ENCODE measurements around the gene KCP. TPM values are rescaled to one million over a fixed set of nuclear protein-coding genes. Genes with fewer than 3 reads are reported as not detected.

The KCP gene
- polyA plus RNA-seq, 3 donors = 0.11 to 0.16 TPM; not detected in 1

- Mint-ChIP-seq H3K36me3 (peaks cover 0 to 3% of the 10 kb centered on the region in 2 donors), H3K4me3 (peak overlapping the region in 1 of 2 donors; percentile 94), H3K27me3 (ENCODE audit: low read depth in 3 of 3) (peaks cover 0 to 4% (median 0%) of the 10 kb centered on the region in 3 donors), H3K4me1 (peaks cover 63% of the 10 kb centered on the region), H3K27ac (peak overlapping the region in 6 of 7 donors; percentile 35 to 100 (median 95)), H3K9me3 (peaks cover 0 to 6% (median 2%) of the 10 kb centered on the region in 7 donors)
- H3K4me1 ChIP-seq (ENCODE audit: control insufficient read depth in 1 of 2, insufficient read depth in 2 of 2, low read length in 2 of 2) = peaks cover 57 to 58% of the 10 kb centered on the region in 2 donors
- 32% methylated on average over 4 of the region's 4 CpGs for WGBS (ENCODE audit: insufficient coverage)
- no peaks in the 10 kb centered on the region for H4K20me1 ChIP-seq (ENCODE audit: insufficient read depth, low read length)
- H3K27me3 ChIP-seq (ENCODE audit: control insufficient read depth in 2 of 2, insufficient read depth in 2 of 2, low read length in 2 of 2) = no peaks in the 10 kb centered on the region
- H2AFZ ChIP-seq (ENCODE audit: insufficient read depth, low read depth, low read length, poor library complexity, severe bottlenecking) = peak overlapping the region; percentile 66
- no peak overlapping the region for H3K9ac ChIP-seq (ENCODE audit: insufficient read depth, low read length, poor library complexity, severe bottlenecking)
- no peak for TF ChIP-seq CTCF (IDR thresholded peaks at IDR 0.05)
- H3K9me3 ChIP-seq (replicated peaks in 1 of 2; ENCODE audit: control insufficient read depth in 1 of 2, insufficient read depth in 1 of 2, low read length in 2 of 2) = peaks cover 0 to 5% of the 10 kb centered on the region in 2 donors
- peak overlapping the region in 1 of 3 experiments; percentile 64 for H3K4me3 ChIP-seq (replicated peaks in 1 of 3; ENCODE audit: low read depth in 2 of 3, low read length in 3 of 3)
- peak overlapping the region; percentile 85 to 91 for H3K27ac ChIP-seq (ENCODE audit: low read depth in 1 of 2, low read length in 2 of 2)
- intact Hi-C loops (cut with micrococcal nuclease) = no loop called here
- H3K79me2 ChIP-seq (ENCODE audit: insufficient read depth, low read length) = peaks cover 32% of the 10 kb centered on the region
- DNase-seq = no peak
- H3K4me2 ChIP-seq (replicated peaks; ENCODE audit: extremely low read depth, low read length, poor library complexity, severe bottlenecking) = peak overlapping the region; percentile 65
- no peaks in the 10 kb centered on the region for H3K36me3 ChIP-seq (replicated peaks in 1 of 2; ENCODE audit: control insufficient read depth in 1 of 2, insufficient read depth in 2 of 2, low read length in 2 of 2)
Observed at GRCh38 chr7:128932862-128933179, 22.3 kb upstream of the KCP start.

GRCh38 chr7:128931965-128932861 is 21.7 kb upstream of the KCP start:
- Mint-ChIP-seq H3K27ac (peak overlapping the region in 6 of 7 donors; percentile 4 to 98 (median 80)), H3K4me3 (no peak overlapping the region), H3K4me1 (peaks cover 59% of the 10 kb centered on the region), H3K27me3 (ENCODE audit: low read depth in 3 of 3) (peaks cover 0 to 4% (median 0%) of the 10 kb centered on the region in 3 donors), H3K9me3 (peaks cover 0 to 6% (median 2%) of the 10 kb centered on the region in 7 donors), H3K36me3 (peaks cover 0 to 3% of the 10 kb centered on the region in 2 donors)
- 93% methylated on average over 14 of the region's 19 CpGs for WGBS (ENCODE audit: insufficient coverage)
- Histone ChIP-seq H3K4me2 (replicated peaks; ENCODE audit: extremely low read depth, low read length, poor library complexity, severe bottlenecking) (peak overlapping the region; percentile 65), H3K36me3 (replicated peaks in 1 of 2; ENCODE audit: control insufficient read depth in 1 of 2, insufficient read depth in 2 of 2, low read length in 2 of 2) (no peaks in the 10 kb centered on the region), H3K9me3 (replicated peaks in 1 of 2; ENCODE audit: control insufficient read depth in 1 of 2, insufficient read depth in 1 of 2, low read length in 2 of 2) (peaks cover 0 to 5% of the 10 kb centered on the region in 2 donors), H2AFZ (ENCODE audit: insufficient read depth, low read depth, low read length, poor library complexity, severe bottlenecking) (no peak overlapping the region), H3K9ac (ENCODE audit: insufficient read depth, low read length, poor library complexity, severe bottlenecking) (no peak overlapping the region), H3K27me3 (ENCODE audit: control insufficient read depth in 2 of 2, insufficient read depth in 2 of 2, low read length in 2 of 2) (no peaks in the 10 kb centered on the region), H3K4me1 (ENCODE audit: control insufficient read depth in 1 of 2, insufficient read depth in 2 of 2, low read length in 2 of 2) (peaks cover 53% of the 10 kb centered on the region in 2 donors), H3K4me3 (replicated peaks in 1 of 3; ENCODE audit: low read depth in 2 of 3, low read length in 3 of 3) (peak overlapping the region in 1 of 3 experiments; percentile 64), H3K79me2 (ENCODE audit: insufficient read depth, low read length) (peaks cover 25% of the 10 kb centered on the region), H4K20me1 (ENCODE audit: insufficient read depth, low read length) (no peaks in the 10 kb centered on the region), H3K27ac (ENCODE audit: low read depth in 1 of 2, low read length in 2 of 2) (peak overlapping the region; percentile 85 to 91)
- intact Hi-C loops (cut with micrococcal nuclease) = no loop called here
- no peak for TF ChIP-seq CTCF (IDR thresholded peaks at IDR 0.05)
- no peak for DNase-seq

Measured in CD14-positive monocyte (primary cell).